Kidney (tissue), 14 donors: Measurements from ENCODE around the gene STMN1. TPM values are rescaled to one million over a fixed set of nuclear protein-coding genes. Genes with fewer than 3 reads are reported as not detected.
"Not testable (repeated sequence)": the region's sequence is repeated elsewhere in the genome, so short reads cannot be mapped to it uniquely, and the experiment has no call there.

Experiments used
- DNase-seq, 5 donors: peaks; one replicate each; pipeline ENCODE4 v3.0.0-alpha.2; 2013 to 2020
- FAIRE-seq: peaks from 2 replicates; lab custom pipeline; 2012; peaks lifted over from hg19 to GRCh38; lab: Jason Lieb, UNC
- H3K27ac ChIP-seq, 2 donors: one replicate each; pipeline ENCODE4 v1.7.0; 2013; ENCODE audit warnings: low read depth in 2 of 2, low read length in 2 of 2, inconsistent platforms in 1 of 2
- H3K27me3 ChIP-seq: one replicate; pipeline ENCODE4 v1.7.1; 2013; ENCODE audit warnings: low read length, inconsistent platforms; ENCODE audit not compliant: control insufficient read depth, insufficient read depth
- H3K36me3 ChIP-seq, 3 donors: one replicate each; pipeline versions ENCODE4 v1.7.0 to v1.7.1; 2013; ENCODE audit warnings: low read length in 3 of 3, control low read depth in 1 of 3, inconsistent platforms in 1 of 3; ENCODE audit not compliant: insufficient read depth in 3 of 3, control insufficient read depth in 2 of 3
- H3K4me1 ChIP-seq, 3 donors: one replicate each; pipeline versions ENCODE4 v1.7.0 to v1.7.1; 2013; ENCODE audit warnings: low read length in 3 of 3, inconsistent platforms in 1 of 3, low read depth in 1 of 3; ENCODE audit not compliant: control insufficient read depth in 2 of 3, insufficient read depth in 2 of 3
- H3K4me3 ChIP-seq, 3 donors: one replicate each; pipeline versions ENCODE4 v1.7.0 to v1.8.1; 2013; ENCODE audit warnings: low read length in 3 of 3, control low read depth in 1 of 3, inconsistent platforms in 1 of 3
- H3K9ac ChIP-seq, 3 donors: one replicate each; pipeline versions ENCODE4 v1.7.0 to v1.7.1; 2013; ENCODE audit warnings: low read length in 3 of 3, control low read depth in 1 of 3, inconsistent platforms in 1 of 3
- H3K9me3 ChIP-seq, 3 donors: one replicate each; pipeline versions ENCODE4 v1.7.0 to v1.7.1; 2013; ENCODE audit warnings: low read length in 3 of 3, control low read depth in 1 of 3, inconsistent platforms in 1 of 3; ENCODE audit not compliant: control insufficient read depth in 2 of 3, insufficient read depth in 1 of 3
- intact Hi-C: fragments of 100-400 bp; cut with DNase I; formaldehyde crosslinking; loops from one replicate; pipeline ENCODE4 v1.11.1; 2022
- polyA plus RNA-seq: library from polyadenylated mRNA; stranded (reverse); fragments of 350-450 nt; fragmentation: Illumina TruSeq; extraction: RNeasy Lipid Tissue Mini Kit (QIAGEN cat#74804); gene quantifications from one replicate; pipeline ENCODE4 v1.2.3, GENCODE V29; 2014; ENCODE audit warnings: low read depth, low replicate concordance; ENCODE audit not compliant: insufficient read depth
- total RNA-seq: library from RNA; stranded (reverse); fragmentation: NEBNext Ultra II Directional; extraction: Animal tissue kit (Norgen Biotek cat#: 25700); gene quantifications from one replicate; pipeline ENCODE4 v1.2.1, GENCODE V29; 2021
- TF ChIP-seq, protein P1 (sequence below): IDR thresholded peaks from 3 replicates; pipeline ENCODE4 v1.5.1; 2012; ENCODE audit warnings: mild to moderate bottlenecking, moderate library complexity, borderline replicate concordance; ENCODE audit not compliant: insufficient read depth; ENCODE audit errors: extremely low read depth
- donor health status: control.
- donor health status: control.
- donor health status: control.
- donor health status: control.
- donor health status: control.
- donor health status: DM: yes; HTN: yes; CAD: no.
- donor health status: Normal renal cell carcinoma (clear cell type).

Gene STMN1
- total and polyA plus RNA-seq, 2 donors from 2014 or later: 50.4 to 101 TPM

DNA sequence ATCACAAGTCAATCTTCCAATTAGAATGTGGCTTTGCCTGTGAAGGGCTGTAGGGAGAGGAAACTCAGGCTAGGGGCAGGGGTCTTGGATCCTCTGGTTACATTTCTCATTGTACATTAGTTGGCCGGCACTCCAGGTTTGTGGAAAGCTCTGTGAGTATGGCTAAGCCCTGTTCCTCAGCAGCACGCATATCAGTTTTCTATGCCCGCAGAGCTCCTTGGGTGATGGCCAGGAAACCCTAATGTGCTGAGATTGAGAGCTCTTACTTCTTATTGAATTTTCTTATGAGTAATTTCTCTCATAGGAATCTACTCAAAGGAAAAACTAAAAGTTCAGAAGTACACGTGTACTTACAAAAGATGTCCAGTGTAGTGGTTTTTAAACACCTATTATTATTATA lies 30.7 kb upstream of the STMN1 start:
- Histone ChIP-seq H3K4me3 (no peak overlapping the region), H3K27ac (no peak overlapping the region), H3K36me3 (no peaks in the 10 kb centered on the region), H3K4me1 (no peaks in the 10 kb centered on the region), H3K9ac (no peak overlapping the region), H3K27me3 (no peaks in the 10 kb centered on the region), H3K9me3 (no peaks in the 10 kb centered on the region)
- FAIRE-seq (no peak), DNase-seq (no peak)
- intact Hi-C loops: no loop called here
- TF ChIP-seq, protein P1, sequence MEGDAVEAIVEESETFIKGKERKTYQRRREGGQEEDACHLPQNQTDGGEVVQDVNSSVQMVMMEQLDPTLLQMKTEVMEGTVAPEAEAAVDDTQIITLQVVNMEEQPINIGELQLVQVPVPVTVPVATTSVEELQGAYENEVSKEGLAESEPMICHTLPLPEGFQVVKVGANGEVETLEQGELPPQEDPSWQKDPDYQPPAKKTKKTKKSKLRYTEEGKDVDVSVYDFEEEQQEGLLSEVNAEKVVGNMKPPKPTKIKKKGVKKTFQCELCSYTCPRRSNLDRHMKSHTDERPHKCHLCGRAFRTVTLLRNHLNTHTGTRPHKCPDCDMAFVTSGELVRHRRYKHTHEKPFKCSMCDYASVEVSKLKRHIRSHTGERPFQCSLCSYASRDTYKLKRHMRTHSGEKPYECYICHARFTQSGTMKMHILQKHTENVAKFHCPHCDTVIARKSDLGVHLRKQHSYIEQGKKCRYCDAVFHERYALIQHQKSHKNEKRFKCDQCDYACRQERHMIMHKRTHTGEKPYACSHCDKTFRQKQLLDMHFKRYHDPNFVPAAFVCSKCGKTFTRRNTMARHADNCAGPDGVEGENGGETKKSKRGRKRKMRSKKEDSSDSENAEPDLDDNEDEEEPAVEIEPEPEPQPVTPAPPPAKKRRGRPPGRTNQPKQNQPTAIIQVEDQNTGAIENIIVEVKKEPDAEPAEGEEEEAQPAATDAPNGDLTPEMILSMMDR: no peak

DNA sequence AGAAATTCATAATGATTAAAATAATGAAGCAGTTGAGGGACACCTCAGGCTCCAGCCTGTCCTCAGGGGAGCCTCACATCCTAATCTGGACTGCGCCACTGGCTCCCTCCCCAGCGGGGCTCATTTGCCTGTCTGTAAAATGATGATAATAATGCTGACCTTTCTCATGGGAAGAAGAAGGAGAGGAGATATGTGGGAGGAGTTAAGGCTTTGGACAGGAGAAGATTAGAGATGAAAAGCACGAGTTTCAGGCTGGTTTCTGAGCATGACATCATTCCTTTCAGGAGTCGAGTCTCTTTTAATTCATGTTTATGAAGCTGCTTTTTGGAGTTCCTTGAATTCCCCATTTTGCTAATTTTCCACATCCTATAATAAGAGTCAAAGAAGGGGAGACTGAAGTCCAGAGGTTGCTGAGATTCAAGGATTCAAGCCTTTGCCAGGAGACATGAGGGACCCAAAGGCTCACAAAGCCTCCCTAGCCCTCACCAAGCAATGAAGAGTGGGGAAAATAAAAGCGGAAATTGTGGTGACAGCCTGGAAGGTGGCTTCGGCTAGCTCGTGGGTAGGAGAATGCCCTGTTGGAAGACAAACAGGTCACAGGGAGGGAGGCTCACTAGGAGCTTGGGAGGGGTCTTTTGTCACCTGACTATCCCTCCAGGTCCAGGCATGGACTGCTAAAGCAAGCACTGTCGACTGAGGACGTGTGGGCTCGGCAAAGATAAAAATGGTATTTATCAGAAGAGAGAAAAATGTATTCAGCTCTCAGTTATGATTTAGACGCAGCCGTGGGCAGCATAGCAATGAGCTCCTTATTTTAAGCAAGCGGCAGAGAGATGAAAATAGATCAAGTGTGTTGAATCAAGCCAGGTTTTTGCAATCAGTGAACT lies 27.5 kb upstream of the STMN1 start:
- Histone ChIP-seq H3K4me3 (no peak overlapping the region), H3K9ac (no peak overlapping the region), H3K9me3 (no peaks in the 10 kb centered on the region), H3K27ac (no peak overlapping the region), H3K4me1 (no peaks in the 10 kb centered on the region), H3K36me3 (no peaks in the 10 kb centered on the region), H3K27me3 (no peaks in the 10 kb centered on the region)
- intact Hi-C loops: no loop called here
- TF ChIP-seq, protein P1: no peak
- FAIRE-seq: no peak
- no peak for DNase-seq

DNA sequence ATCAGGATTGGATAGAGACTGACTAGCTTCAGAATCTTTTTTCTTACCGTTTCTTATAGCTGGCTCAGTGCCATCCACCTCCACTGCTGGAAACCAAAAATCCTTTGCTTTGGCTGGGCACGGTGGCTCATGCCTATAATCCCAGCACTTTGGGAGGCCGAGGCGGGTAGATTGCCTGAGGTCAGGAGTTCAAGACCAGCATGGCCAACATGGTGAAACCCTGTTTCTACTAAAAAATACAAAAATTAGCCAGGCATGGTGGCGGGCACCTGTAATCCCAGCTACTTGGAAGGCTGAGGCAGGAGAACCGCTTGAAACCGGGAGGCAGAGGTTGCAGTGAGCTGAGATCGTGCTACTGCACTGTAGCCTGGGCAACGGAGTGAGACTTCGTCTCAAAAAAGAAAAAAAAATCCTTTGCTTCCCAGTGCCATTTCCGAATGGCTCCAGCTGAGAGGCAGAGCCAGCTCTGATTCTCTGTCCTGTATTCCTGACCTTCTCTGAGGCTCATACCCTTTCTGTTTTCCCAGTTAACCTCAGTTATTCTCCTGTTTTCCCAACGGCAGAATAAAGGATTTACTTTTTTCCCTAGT lies 26.7 kb upstream of the STMN1 start:
- H3K4me3 ChIP-seq, H3K36me3 ChIP-seq, DNase-seq, H3K9me3 ChIP-seq, H3K27me3 ChIP-seq, FAIRE-seq, intact Hi-C loops, H3K4me1 ChIP-seq, H3K9ac ChIP-seq, H3K27ac ChIP-seq: not testable (repeated sequence)

DNA sequence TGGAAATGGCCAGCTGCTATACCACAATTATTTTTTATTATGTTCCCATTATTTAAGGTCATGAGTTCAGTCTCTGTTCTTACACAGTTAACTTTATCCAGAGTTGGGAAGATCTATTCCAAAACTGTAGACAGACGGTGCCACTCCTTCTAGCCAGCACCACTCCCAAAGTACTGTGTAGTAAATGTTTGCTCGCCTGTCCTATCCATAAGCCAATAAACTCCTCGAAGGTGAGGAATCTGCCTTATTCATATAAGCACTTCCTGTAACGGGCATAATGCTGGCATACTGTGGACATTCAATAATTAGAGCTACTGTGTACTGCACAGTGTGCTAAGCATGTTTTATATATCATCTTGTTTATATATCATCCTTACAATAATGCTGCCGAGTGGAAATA lies 26.1 kb upstream of the STMN1 start:
- TF ChIP-seq, protein P1: no peak
- Histone ChIP-seq H3K4me3 (no peak overlapping the region), H3K27me3 (no peaks in the 10 kb centered on the region), H3K4me1 (peaks cover 0 to 3% (median 0%) of the 10 kb centered on the region in 3 donors), H3K9ac (no peak overlapping the region), H3K9me3 (no peaks in the 10 kb centered on the region), H3K27ac (no peak overlapping the region), H3K36me3 (no peaks in the 10 kb centered on the region)
- intact Hi-C loops: no loop called here
- DNase-seq (no peak), FAIRE-seq (no peak)
